Heart left ventricle (tissue), 13 donors: ENCODE measurements around the gene CYP19A1.

Experiments used
- POLR2A ChIP-seq, 2 donors: fragments of 450-650 bp; IDR thresholded peaks; one replicate each; pipeline ENCODE4 v1.6.1; 2017; ENCODE audit warnings: antibody characterized with exemption in 2 of 2, mild to moderate bottlenecking in 2 of 2, moderate library complexity in 2 of 2
- TF ChIP-seq, protein P1 (sequence below), 12 donors: fragments of 200-600 bp; sonication (generic) in 4 of 12; IDR thresholded peaks; one replicate each; pipeline versions ENCODE4 v1.5.0 to v1.8.0; 2018 to 2022; ENCODE audit warnings: antibody characterized with exemption in 12 of 12, mild to moderate bottlenecking in 5 of 12
- donor health status: ischemic (EF 13 %, LVEDD 7.1; RV severe dilation, severe dysfunction).
- donor health status: DM: no; HTN: yes; CAD: no.
- donor health status: DM: no; HTN: no; CAD: no.
- donor health status: ischemic (EF 25% LVEDD 6.9; RV normal size, moderate dysfunction).
- donor health status: ischemic (EF 25% LVEDD 5.7; RV mildly dilated, moderate dysfunction).
- donor health status: ischemic (EF 35%, LVEDD 5.7; RV mildly dilated, moderate dysfunction).
- donor health status: nonischemic (EF 11% LVEDD 7.7; RV severe dilation, severe dysfunction).
- donor health status: DM: yes; HTN: yes; CAD: no.
- donor health status: PGD.
- donor health status: ischemic (EF 29% LVEDD 5.4; RV normal size, mild dysfunction).
- donor health status: nonischemic (EF 23%, LVEDD 6.1; RV moderate dilation, normal function).

DNA sequence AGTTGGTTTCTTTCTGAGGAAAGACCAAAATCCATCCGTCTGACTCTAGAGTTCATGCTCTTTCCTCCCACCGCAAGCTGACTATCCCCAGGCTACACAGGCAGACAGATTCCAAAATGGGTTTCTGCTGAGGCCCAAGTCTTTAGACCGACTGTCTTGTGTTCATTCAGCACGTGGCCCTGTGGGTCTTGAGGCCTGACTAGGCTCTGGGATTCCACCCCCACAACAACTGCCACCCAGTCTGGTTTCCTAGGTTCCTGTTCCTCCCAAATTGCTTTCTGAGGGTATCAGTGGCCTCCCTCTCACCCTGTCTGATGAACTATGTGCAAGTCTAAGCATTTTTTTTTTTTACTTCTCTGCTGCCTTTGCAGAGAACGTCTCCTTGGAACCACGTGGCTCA, 67.7 kb downstream of the CYP19A1 start:
- TF ChIP-seq, protein P1, sequence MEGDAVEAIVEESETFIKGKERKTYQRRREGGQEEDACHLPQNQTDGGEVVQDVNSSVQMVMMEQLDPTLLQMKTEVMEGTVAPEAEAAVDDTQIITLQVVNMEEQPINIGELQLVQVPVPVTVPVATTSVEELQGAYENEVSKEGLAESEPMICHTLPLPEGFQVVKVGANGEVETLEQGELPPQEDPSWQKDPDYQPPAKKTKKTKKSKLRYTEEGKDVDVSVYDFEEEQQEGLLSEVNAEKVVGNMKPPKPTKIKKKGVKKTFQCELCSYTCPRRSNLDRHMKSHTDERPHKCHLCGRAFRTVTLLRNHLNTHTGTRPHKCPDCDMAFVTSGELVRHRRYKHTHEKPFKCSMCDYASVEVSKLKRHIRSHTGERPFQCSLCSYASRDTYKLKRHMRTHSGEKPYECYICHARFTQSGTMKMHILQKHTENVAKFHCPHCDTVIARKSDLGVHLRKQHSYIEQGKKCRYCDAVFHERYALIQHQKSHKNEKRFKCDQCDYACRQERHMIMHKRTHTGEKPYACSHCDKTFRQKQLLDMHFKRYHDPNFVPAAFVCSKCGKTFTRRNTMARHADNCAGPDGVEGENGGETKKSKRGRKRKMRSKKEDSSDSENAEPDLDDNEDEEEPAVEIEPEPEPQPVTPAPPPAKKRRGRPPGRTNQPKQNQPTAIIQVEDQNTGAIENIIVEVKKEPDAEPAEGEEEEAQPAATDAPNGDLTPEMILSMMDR (IDR thresholded peaks at IDR 0.05), result no peak
- TF ChIP-seq POLR2A (IDR thresholded peaks at IDR 0.05), result no peak
